Breast epithelium (tissue), 3 donors: ENCODE data around the gene TRIO.

Source experiments
- CTCF ChIP-seq, 3 donors: fragments of 450-650 bp; IDR thresholded peaks; one replicate each; pipeline ENCODE4 v1.5.1; 2016 to 2017; ENCODE audit warnings: antibody characterized with exemption in 3 of 3, mild to moderate bottlenecking in 3 of 3, moderate library complexity in 3 of 3
- POLR2A ChIP-seq: fragments of 450-650 bp; IDR thresholded peaks from one replicate; pipeline ENCODE4 v1.6.1; 2016; ENCODE audit warnings: antibody characterized with exemption, mild to moderate bottlenecking, moderate library complexity
- POLR2AphosphoS5 ChIP-seq, 3 donors: sonication (generic); formaldehyde crosslinking; IDR thresholded peaks; one replicate each; pipeline ENCODE4 v1.6.1; 2017; ENCODE audit warnings: antibody characterized with exemption in 3 of 3

- TF ChIP-seq CTCF (IDR thresholded peaks at IDR 0.05) (no peak), POLR2A (no peak), POLR2AphosphoS5 (IDR thresholded peaks at IDR 0.05) (no peak)
Observed at GRCh38 chr5:14464096-14464495, 321.0 kb downstream of the TRIO start.
